ENCODE measurements around the gene RRAS2.

GRCh38 chr11:14342906-14343305 is 16.1 kb downstream of the RRAS2 start:
- TF ChIP-seq POLR2A (IDR thresholded peaks at IDR 0.05) = no peak
- no peak for TF ChIP-seq CTCF (IDR thresholded peaks at IDR 0.05)
